Bone marrow (tissue), 2 donors: ENCODE measurements around the gene TRIP11.
"Not testable (repeated sequence)": the region's sequence is repeated elsewhere in the genome, so short reads cannot be mapped to it uniquely, and the experiment has no call there.

Source experiments
- DNase-seq, 2 donors: peaks; one replicate each; lab custom pipeline; 2025; lab: John Stamatoyannopoulos, UW

Gene TRIP11

GRCh38 chr14:92039719-92040430, at the start of gene TRIP11:
Gene TRIP11, minus strand, starts transcription at chr14:92040059. Its CDS starts 374 bp downstream, at chr14:92039685.
- peak; percentile 69 to 75 for DNase-seq

GRCh38 chr14:92088494-92088893, 48.6 kb upstream of the TRIP11 start:
- no peak for DNase-seq

- DNase-seq, result no peak
Measured at GRCh38 chr14:92074555-92074954, 34.7 kb upstream of the TRIP11 start.

GRCh38 chr14:92058006-92058917, 18.4 kb upstream of the TRIP11 start:
- DNase-seq, result no peak

- no peak for DNase-seq
Measured at GRCh38 chr14:92049781-92050180, 9.9 kb upstream of the TRIP11 start.

GRCh38 chr14:92049221-92049620, 9.4 kb upstream of the TRIP11 start:
- not testable (repeated sequence) for DNase-seq

- not testable (repeated sequence) for DNase-seq
Measured at GRCh38 chr14:92045904-92046303, 6.0 kb upstream of the TRIP11 start.

- not testable (repeated sequence) for DNase-seq
Measured at GRCh38 chr14:92041766-92042165, 1.9 kb upstream of the TRIP11 start.

GRCh38 chr14:92041203-92041602, 1.3 kb upstream of the TRIP11 start:
- DNase-seq, result no peak

- DNase-seq, result no peak
Measured at GRCh38 chr14:92040431-92041051, 682 bp upstream of the TRIP11 start.

- peak in 1 of 2 donors; percentile 7 for DNase-seq
Measured at GRCh38 chr14:92039063-92039718, 668 bp downstream of the TRIP11 start.

GRCh38 chr14:92037989-92038388, 1.9 kb downstream of the TRIP11 start:
- no peak for DNase-seq

- no peak for DNase-seq
Measured at GRCh38 chr14:92035890-92036289, 4.0 kb downstream of the TRIP11 start.

GRCh38 chr14:92033906-92034687, 5.8 kb downstream of the TRIP11 start:
- DNase-seq, result no peak

GRCh38 chr14:92033433-92033832, 6.4 kb downstream of the TRIP11 start:
- no peak for DNase-seq

GRCh38 chr14:92026548-92027190, 13.2 kb downstream of the TRIP11 start:
- no peak for DNase-seq

GRCh38 chr14:92022036-92022435, 17.8 kb downstream of the TRIP11 start:
- DNase-seq, result no peak

GRCh38 chr14:92021523-92021922, 18.3 kb downstream of the TRIP11 start:
- DNase-seq, result no peak

- DNase-seq, result no peak
Measured at GRCh38 chr14:92014040-92014439, 25.8 kb downstream of the TRIP11 start.

GRCh38 chr14:92012121-92012748, 27.6 kb downstream of the TRIP11 start:
- DNase-seq, result no peak
